Endothelial cell of umbilical vein (primary cell): ENCODE data around the gene CACNA2D3. TPM values are rescaled to one million over a fixed set of nuclear protein-coding genes. Genes with fewer than 3 reads are reported as not detected.

Experiments used
- BruUV-seq: library from RNA; stranded (reverse); fragments of 400-500 nt; replicated peaks from 2 replicates; lab custom pipeline; 2021; lab: Mats Ljungman, UMichigan
- CTCF ChIA-PET: fragments of 300-600, 350-600 bp; sonication (Branson Sonifier 250); formaldehyde crosslinking; loops from one replicate; lab custom pipeline; 2021; ENCODE audit warnings: antibody characterized with exemption, inconsistent platforms; lab: Charles Lee
- POLR2A ChIA-PET: fragments of 300-600, 350-600 bp; sonication (Branson Sonifier 250); formaldehyde crosslinking; loops from one replicate; lab custom pipeline; 2021; ENCODE audit warnings: antibody characterized with exemption, inconsistent platforms; lab: Charles Lee
- DNase-seq: peaks from one replicate; pipeline ENCODE4 v3.0.0-alpha.2; 2011; ENCODE audit warnings: low read depth, low spot score
- FAIRE-seq: peaks from 2 replicates; lab custom pipeline; 2011; peaks lifted over from hg19 to GRCh38; lab: Jason Lieb, UNC
- H2AFZ ChIP-seq: 2 replicates; pipeline ENCODE4 v1.6.0; 2012; ENCODE audit warnings: low read depth, low read length, control low read depth, inconsistent platforms
- H3K27ac ChIP-seq: 2 replicates; pipeline ENCODE4 v1.5.1; 2011; ENCODE audit warnings: low read depth, mild to moderate bottlenecking, control low read depth, low read length, moderate library complexity; ENCODE audit not compliant: insufficient read depth
- H3K27me3 ChIP-seq, 2 experiments: 2 replicates each; pipeline versions ENCODE4 v1.6.0 to v1.6.1; 2011; ENCODE audit warnings: low read length in 2 of 2, mixed read lengths in 1 of 2; ENCODE audit not compliant: control insufficient read depth in 2 of 2, insufficient read depth in 2 of 2
- H3K36me3 ChIP-seq, 2 experiments: 2 replicates in 1 of 2; 3 replicates in 1 of 2; pipeline ENCODE4 v1.5.1; 2011; ENCODE audit warnings: low read length in 2 of 2, mild to moderate bottlenecking in 1 of 2, moderate library complexity in 1 of 2; ENCODE audit not compliant: control insufficient read depth in 2 of 2, insufficient read depth in 2 of 2; ENCODE audit errors: extremely low read depth in 1 of 2
- H3K4me1 ChIP-seq: 3 replicates; pipeline ENCODE4 v1.5.1; 2011; ENCODE audit warnings: mild to moderate bottlenecking, low read length; ENCODE audit not compliant: control insufficient read depth, insufficient read depth; ENCODE audit errors: extremely low read depth
- H3K4me2 ChIP-seq: 2 replicates; pipeline ENCODE4 v1.6.1; 2011; ENCODE audit warnings: low read length, control low read depth, mixed read lengths; ENCODE audit not compliant: insufficient read depth
- H3K4me3 ChIP-seq, 3 experiments: fragments of 200-600 bp in 1 of 3; sonication (generic), shearing (Covaris generic) in 1 of 3; replicated peaks in 1 of 3; 2 replicates each; pipeline ENCODE4 v1.5.1; 2011 to 2016; ENCODE audit warnings: control low read depth in 3 of 3, low read length in 3 of 3, mild to moderate bottlenecking in 2 of 3, inconsistent platforms in 1 of 3, low read depth in 1 of 3, moderate library complexity in 1 of 3; ENCODE audit not compliant: insufficient read depth in 1 of 3
- H3K79me2 ChIP-seq: 2 replicates; pipeline ENCODE4 v1.6.0; 2012; ENCODE audit warnings: low read length, inconsistent platforms; ENCODE audit not compliant: control insufficient read depth, insufficient read depth
- H3K9ac ChIP-seq: replicated peaks from 2 replicates; pipeline ENCODE3; 2011; ENCODE audit warnings: low read length, control low read depth; ENCODE audit not compliant: insufficient read depth; ENCODE audit errors: extremely low read depth
- H3K9me1 ChIP-seq: replicated peaks from 3 replicates; pipeline ENCODE4 v1.6.0; 2011; ENCODE audit warnings: mild to moderate bottlenecking, low read length; ENCODE audit not compliant: control insufficient read depth, insufficient read depth; ENCODE audit errors: extremely low read depth
- H3K9me3 ChIP-seq: replicated peaks from 2 replicates; pipeline ENCODE4 v1.5.1; 2012; ENCODE audit warnings: low read length, inconsistent platforms; ENCODE audit not compliant: control insufficient read depth, insufficient read depth
- H4K20me1 ChIP-seq: replicated peaks from 2 replicates; pipeline ENCODE3; 2011; ENCODE audit warnings: mild to moderate bottlenecking, low read length; ENCODE audit not compliant: control insufficient read depth, insufficient read depth; ENCODE audit errors: extremely low read depth
- EZH2 ChIP-seq: IDR thresholded peaks from 2 replicates; pipeline ENCODE4 v1.6.1; 2012; ENCODE audit warnings: borderline replicate concordance, low read depth, mild to moderate bottlenecking, moderate library complexity, low read length, inconsistent platforms; ENCODE audit not compliant: severe bottlenecking
- FOS ChIP-seq: IDR thresholded peaks from 2 replicates; pipeline ENCODE4 v1.6.1; 2011; ENCODE audit warnings: mild to moderate bottlenecking, low read length, moderate library complexity, borderline replicate concordance; ENCODE audit not compliant: insufficient read depth
- GATA2 ChIP-seq: IDR thresholded peaks from 2 replicates; pipeline ENCODE4 v1.7.0; 2011; ENCODE audit warnings: low read depth, mild to moderate bottlenecking, moderate library complexity, mixed read lengths, low read length; ENCODE audit not compliant: insufficient read length, insufficient read depth
- JUN ChIP-seq: IDR thresholded peaks from 2 replicates; pipeline ENCODE4 v1.6.1; 2011; ENCODE audit warnings: borderline replicate concordance, low read depth; ENCODE audit not compliant: insufficient read length, insufficient read depth
- MYC ChIP-seq: IDR thresholded peaks from one replicate; pipeline ENCODE4 v1.6.1; 2011; ENCODE audit warnings: mild to moderate bottlenecking, low read depth, low read length
- POLR2A ChIP-seq: IDR thresholded peaks from 2 replicates; pipeline ENCODE4 v1.6.1; 2012; ENCODE audit warnings: low read depth, mild to moderate bottlenecking, control low read depth, low read length
- POLR2AphosphoS5 ChIP-seq: IDR thresholded peaks from 2 replicates; pipeline ENCODE4 v1.6.1; 2012; ENCODE audit warnings: low read depth, mild to moderate bottlenecking, control low read depth, low read length, moderate library complexity; ENCODE audit not compliant: insufficient read depth
- dilution Hi-C: fragments of 300-500 bp; cut with MboI; formaldehyde crosslinking; loops from one replicate; pipeline ENCODE4 v1.15.0; 2019; ENCODE audit warnings: low sequenced_read_pairs; ENCODE audit not compliant: extremely low pct_ligation_motif_present
- intact Hi-C: fragments of 100-400 bp; cut with micrococcal nuclease; formaldehyde crosslinking; loops from one replicate; pipeline ENCODE4 v1.10.0; 2022
- polyA plus RNA-seq, 4 experiments: library from polyadenylated mRNA; depleted of rRNA in 3 of 4; stranded (reverse) in 3 of 4; unstranded in 1 of 4; fragments of >200 nt; gene quantifications; 2 replicates each; pipeline versions ENCODE4 v1.2.1 to v1.2.3, GENCODE V29; 2011 to 2012; ENCODE audit warnings: missing spikeins in 1 of 4
- total RNA-seq: library from RNA; stranded (reverse); gene quantifications from 2 replicates; pipeline ENCODE4 v1.2.3, GENCODE V29; 2021
- TF ChIP-seq, protein P1 (sequence below), 2 donors: IDR thresholded peaks; 1 replicate in 1 of 2; 2 replicates in 1 of 2; pipeline ENCODE4 v1.5.1; 2011; ENCODE audit warnings: low read length in 2 of 2, mild to moderate bottlenecking in 2 of 2, moderate library complexity in 2 of 2, control low read depth in 1 of 2, inconsistent platforms in 1 of 2, low read depth in 1 of 2; ENCODE audit not compliant: insufficient read depth in 1 of 2; ENCODE audit errors: extremely low read depth in 1 of 2
- TF ChIP-seq, protein P2 (sequence below): IDR thresholded peaks from 2 replicates; pipeline ENCODE4 v1.6.1; 2011; ENCODE audit not compliant: insufficient read depth, insufficient read length

Gene CACNA2D3
- total and polyA plus RNA-seq, 2 donors (not counting 3 experiments of a cell fraction or from before 2014, with no cell fraction given) = not detected

DNA sequence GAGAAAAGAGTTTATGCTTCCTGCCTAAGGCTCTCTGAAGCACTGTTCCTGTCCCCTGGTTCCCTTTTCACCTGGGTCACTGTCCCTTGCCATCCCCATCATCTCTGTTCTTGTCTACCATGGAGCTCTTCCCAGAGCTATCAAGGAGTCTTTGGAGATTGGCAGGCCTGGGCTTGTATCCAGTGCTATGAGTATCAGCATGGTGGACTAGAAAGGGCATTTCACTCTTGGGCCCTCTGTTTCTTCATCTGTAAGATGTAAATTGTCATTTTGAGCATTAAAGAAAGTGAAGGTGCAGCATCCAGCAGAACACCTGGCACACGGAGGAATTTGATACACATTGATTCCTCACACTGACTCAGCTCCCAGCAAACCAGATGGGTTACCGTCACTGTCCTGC, 388.2 kb downstream of the CACNA2D3 start:
- Histone ChIP-seq H3K4me2 (no peak overlapping the region), H3K9ac (no peak overlapping the region), H3K9me3 (no peaks in the 10 kb centered on the region), H2AFZ (no peak overlapping the region), H3K27me3 (no peaks in the 10 kb centered on the region), H4K20me1 (no peaks in the 10 kb centered on the region), H3K4me3 (no peak overlapping the region), H3K36me3 (no peaks in the 10 kb centered on the region), H3K4me1 (no peaks in the 10 kb centered on the region), H3K27ac (no peak overlapping the region), H3K79me2 (no peaks in the 10 kb centered on the region), H3K9me1 (no peaks in the 10 kb centered on the region)
- ChIA-PET CTCF (no interaction called here), POLR2A (no interaction called here)
- no peak for FAIRE-seq
- intact Hi-C loops = no loop called here
- no peak for DNase-seq
- BruUV-seq = no TSS peak
- TF ChIP-seq MYC (no peak), EZH2 (no peak), GATA2 (no peak), POLR2AphosphoS5 (no peak), FOS (no peak), JUN (no peak), POLR2A (no peak)
- TF ChIP-seq, protein P1, sequence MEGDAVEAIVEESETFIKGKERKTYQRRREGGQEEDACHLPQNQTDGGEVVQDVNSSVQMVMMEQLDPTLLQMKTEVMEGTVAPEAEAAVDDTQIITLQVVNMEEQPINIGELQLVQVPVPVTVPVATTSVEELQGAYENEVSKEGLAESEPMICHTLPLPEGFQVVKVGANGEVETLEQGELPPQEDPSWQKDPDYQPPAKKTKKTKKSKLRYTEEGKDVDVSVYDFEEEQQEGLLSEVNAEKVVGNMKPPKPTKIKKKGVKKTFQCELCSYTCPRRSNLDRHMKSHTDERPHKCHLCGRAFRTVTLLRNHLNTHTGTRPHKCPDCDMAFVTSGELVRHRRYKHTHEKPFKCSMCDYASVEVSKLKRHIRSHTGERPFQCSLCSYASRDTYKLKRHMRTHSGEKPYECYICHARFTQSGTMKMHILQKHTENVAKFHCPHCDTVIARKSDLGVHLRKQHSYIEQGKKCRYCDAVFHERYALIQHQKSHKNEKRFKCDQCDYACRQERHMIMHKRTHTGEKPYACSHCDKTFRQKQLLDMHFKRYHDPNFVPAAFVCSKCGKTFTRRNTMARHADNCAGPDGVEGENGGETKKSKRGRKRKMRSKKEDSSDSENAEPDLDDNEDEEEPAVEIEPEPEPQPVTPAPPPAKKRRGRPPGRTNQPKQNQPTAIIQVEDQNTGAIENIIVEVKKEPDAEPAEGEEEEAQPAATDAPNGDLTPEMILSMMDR (IDR thresholded peaks at IDR 0.05; ENCODE audit: extremely low read depth in 1 of 2, insufficient read depth in 1 of 2, low read depth in 1 of 2, low read length in 2 of 2) = no peak
- TF ChIP-seq, protein P2, sequence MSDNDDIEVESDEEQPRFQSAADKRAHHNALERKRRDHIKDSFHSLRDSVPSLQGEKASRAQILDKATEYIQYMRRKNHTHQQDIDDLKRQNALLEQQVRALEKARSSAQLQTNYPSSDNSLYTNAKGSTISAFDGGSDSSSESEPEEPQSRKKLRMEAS = no peak
- dilution Hi-C loops = no loop called here
